ENCODE data around the gene ZBTB12. TPM values are rescaled to one million over a fixed set of nuclear protein-coding genes. Genes with fewer than 3 reads are reported as not detected.
"Not testable (repeated sequence)": the region's sequence is repeated elsewhere in the genome, so short reads cannot be mapped to it uniquely, and the experiment has no call there.

The ZBTB12 gene
- total and polyA plus RNA-seq, 4 experiments from 2014 or later, result 2.4 to 2.5 TPM; not detected in 2

DNA sequence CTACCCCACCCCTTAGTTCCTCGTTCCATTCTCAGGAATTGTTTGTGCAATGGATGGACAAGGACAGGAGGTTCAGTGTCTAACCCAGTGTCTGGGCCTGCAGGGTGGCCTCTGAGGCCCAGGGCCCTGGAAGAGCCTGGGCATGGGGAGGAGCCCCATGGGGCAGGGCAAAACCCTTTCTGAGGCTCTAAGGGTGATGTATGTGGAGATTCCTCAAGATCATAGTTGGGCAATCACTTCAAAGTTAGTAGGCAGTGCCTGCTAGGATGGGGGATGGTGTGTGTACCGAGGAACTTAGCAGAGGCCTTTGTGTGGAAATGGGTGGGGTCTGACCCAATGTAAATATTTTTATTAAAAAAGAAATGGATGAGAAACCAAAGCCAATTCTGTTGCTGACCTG is 18.9 kb upstream of the ZBTB12 start:
- H3K9me3 ChIP-seq (ENCODE audit: control insufficient read depth in 1 of 2, low read length in 2 of 2), result no peaks in the 10 kb centered on the region
- Mint-ChIP-seq H3K4me1 (no peaks in the 10 kb centered on the region), H3K9me3 (no peaks in the 10 kb centered on the region), H3K4me3 (no peak overlapping the region), H3K36me3 (no peaks in the 10 kb centered on the region), H3K27me3 (peaks cover 0 to 3% of the 10 kb centered on the region in 2 donors), H3K27ac (no peak overlapping the region)
- H3K27me3 ChIP-seq (ENCODE audit: insufficient read depth, low read length), result no peaks in the 10 kb centered on the region
- DNase-seq, result no peak
- H3K27ac ChIP-seq (ENCODE audit: low read depth, low read length), result no peak overlapping the region
- no peak overlapping the region for H3K4me3 ChIP-seq (ENCODE audit: low read length in 2 of 2)
- intact Hi-C loops (cut with micrococcal nuclease), result no loop called here
- POLR2A ChIA-PET (ENCODE audit: partially characterized antibody), result no interaction called here
- no peaks in the 10 kb centered on the region for H3K4me1 ChIP-seq (ENCODE audit: insufficient read depth, low read length)
- CTCF ChIA-PET (ENCODE audit: partially characterized antibody), result interaction anchor here (1.5 kb wide), 1 partner anchor 32 kb away, joined by 5 read pairs; no protein-coding TSS in a partner anchor
- no peaks in the 10 kb centered on the region for H3K36me3 ChIP-seq (ENCODE audit: insufficient read depth, low read length)

DNA sequence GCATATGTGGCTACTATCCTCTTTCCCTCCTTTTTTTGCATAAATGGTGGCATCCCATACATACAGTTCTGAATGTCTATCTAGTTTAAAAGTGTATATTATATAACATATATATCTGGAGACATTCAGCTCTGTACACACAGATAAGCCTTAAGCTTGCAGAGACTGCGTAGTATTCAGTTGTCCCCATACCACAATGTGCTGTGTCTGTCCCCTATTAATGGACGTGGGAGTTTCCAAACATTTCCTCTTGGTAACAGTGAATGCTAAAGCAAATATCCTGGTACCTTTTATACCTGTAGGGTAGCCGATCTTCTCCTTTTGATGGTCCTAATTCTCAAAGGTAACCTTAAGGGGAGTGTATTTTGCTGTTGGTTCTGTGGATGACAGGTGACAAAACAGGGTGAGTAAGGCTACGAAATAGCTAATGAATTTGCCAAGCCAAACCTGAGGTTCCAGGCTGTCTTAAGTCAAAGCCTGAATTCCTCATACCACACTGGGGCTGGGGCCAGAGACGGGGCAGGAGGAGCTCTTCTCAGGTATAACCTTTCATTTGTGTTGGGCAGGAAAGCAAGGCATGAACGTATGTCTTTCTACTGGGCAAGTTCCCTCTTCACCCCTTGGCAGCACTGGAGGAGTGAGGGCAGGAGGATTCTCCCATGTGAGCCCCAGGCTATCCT is 17.9 kb upstream of the ZBTB12 start:
- Histone ChIP-seq H3K9me3 (ENCODE audit: control insufficient read depth in 1 of 2, low read length in 2 of 2) (no peaks in the 10 kb centered on the region), H3K4me1 (ENCODE audit: insufficient read depth, low read length) (no peaks in the 10 kb centered on the region), H3K36me3 (ENCODE audit: insufficient read depth, low read length) (no peaks in the 10 kb centered on the region), H3K27ac (ENCODE audit: low read depth, low read length) (no peak overlapping the region), H3K4me3 (ENCODE audit: low read length in 2 of 2) (no peak overlapping the region), H3K27me3 (ENCODE audit: insufficient read depth, low read length) (no peaks in the 10 kb centered on the region)
- H3K9me3 Mint-ChIP-seq, result no peaks in the 10 kb centered on the region
- no peak overlapping the region for H3K4me3 Mint-ChIP-seq
- H3K27ac Mint-ChIP-seq, result no peak overlapping the region
- intact Hi-C loops (cut with micrococcal nuclease), result no loop called here
- ChIA-PET POLR2A (ENCODE audit: partially characterized antibody) (interaction anchor here (1.1 kb wide), 1 partner anchor 13 kb away, joined by 3 read pairs; no protein-coding TSS in a partner anchor), CTCF (ENCODE audit: partially characterized antibody) (no interaction called here)
- H3K27me3 Mint-ChIP-seq, result peaks cover 5 to 6% of the 10 kb centered on the region in 2 donors
- DNase-seq, result no peak
- peaks cover 0 to 1% (median 0%) of the 10 kb centered on the region in 4 donors for H3K4me1 Mint-ChIP-seq
- H3K36me3 Mint-ChIP-seq, result no peaks in the 10 kb centered on the region

GRCh38 chr6:31918069-31918720 is 16.3 kb upstream of the ZBTB12 start:
- Histone ChIP-seq H3K4me3 (ENCODE audit: low read length in 2 of 2) (no peak overlapping the region), H3K36me3 (ENCODE audit: insufficient read depth, low read length) (no peaks in the 10 kb centered on the region), H3K27ac (ENCODE audit: low read depth, low read length) (no peak overlapping the region), H3K27me3 (ENCODE audit: insufficient read depth, low read length) (no peaks in the 10 kb centered on the region), H3K9me3 (ENCODE audit: control insufficient read depth in 1 of 2, low read length in 2 of 2) (no peaks in the 10 kb centered on the region), H3K4me1 (ENCODE audit: insufficient read depth, low read length) (no peaks in the 10 kb centered on the region)
- Mint-ChIP-seq H3K27me3 (peaks cover 5 to 6% of the 10 kb centered on the region in 2 donors), H3K9me3 (no peaks in the 10 kb centered on the region), H3K36me3 (no peaks in the 10 kb centered on the region), H3K4me3 (no peak overlapping the region), H3K27ac (no peak overlapping the region), H3K4me1 (peaks cover 0 to 1% (median 0%) of the 10 kb centered on the region in 4 donors)
- ChIA-PET POLR2A (ENCODE audit: partially characterized antibody) (interaction anchor here (1.0 kb wide), 1 partner anchor 179 kb away, joined by 5 read pairs; no protein-coding TSS in a partner anchor), CTCF (ENCODE audit: partially characterized antibody) (no interaction called here)
- DNase-seq, result no peak
- intact Hi-C loops (cut with micrococcal nuclease), result no loop called here

GRCh38 chr6:31915756-31916155 is 13.9 kb upstream of the ZBTB12 start:
- intact Hi-C loops (cut with micrococcal nuclease), result no loop called here
- H3K27ac Mint-ChIP-seq, result no peak overlapping the region
- peaks cover 6 to 10% of the 10 kb centered on the region in 2 donors for H3K27me3 Mint-ChIP-seq

DNA sequence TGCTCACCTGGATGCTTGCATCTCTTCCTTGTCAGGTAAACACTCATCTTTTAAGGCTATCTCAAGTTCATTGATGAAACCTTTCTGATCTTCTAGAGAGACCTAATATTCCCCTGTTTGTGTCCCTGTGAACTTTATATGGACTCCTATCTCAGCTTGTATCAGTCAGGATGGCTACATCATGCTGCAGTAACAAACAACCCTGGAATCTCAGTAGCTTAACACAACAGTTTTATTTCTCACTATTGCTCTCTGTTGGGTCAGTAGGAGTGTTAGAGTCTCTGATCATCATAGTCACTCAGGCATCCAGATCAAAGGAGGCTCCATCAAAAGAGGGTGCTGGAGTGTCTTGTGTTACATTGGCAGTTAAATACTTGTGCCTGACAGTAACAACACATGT is 13.5 kb upstream of the ZBTB12 start:
- H3K27me3 Mint-ChIP-seq, result peaks cover 6 to 10% of the 10 kb centered on the region in 2 donors
- H3K27ac ChIP-seq (ENCODE audit: low read depth, low read length), result no peak overlapping the region
- no peaks in the 10 kb centered on the region for H3K9me3 ChIP-seq (ENCODE audit: control insufficient read depth in 1 of 2, low read length in 2 of 2)
- peaks cover 0 to 1% (median 0%) of the 10 kb centered on the region in 4 donors for H3K4me1 Mint-ChIP-seq
- H3K4me3 Mint-ChIP-seq, result no peak overlapping the region
- H3K9me3 Mint-ChIP-seq, result peaks cover 0 to 2% (median 0%) of the 10 kb centered on the region in 8 donors
- no peak for DNase-seq
- intact Hi-C loops (cut with micrococcal nuclease), result no loop called here
- no peaks in the 10 kb centered on the region for H3K36me3 Mint-ChIP-seq
- H3K4me3 ChIP-seq (ENCODE audit: low read length in 2 of 2), result no peak overlapping the region
- no peaks in the 10 kb centered on the region for H3K36me3 ChIP-seq (ENCODE audit: insufficient read depth, low read length)
- ChIA-PET POLR2A (ENCODE audit: partially characterized antibody) (no interaction called here), CTCF (ENCODE audit: partially characterized antibody) (interaction anchor here (1.1 kb wide), 1 partner anchor 25 kb away, joined by 3 read pairs; no protein-coding TSS in a partner anchor)
- no peak overlapping the region for H3K27ac Mint-ChIP-seq
- H3K27me3 ChIP-seq (ENCODE audit: insufficient read depth, low read length), result no peaks in the 10 kb centered on the region
- H3K4me1 ChIP-seq (ENCODE audit: insufficient read depth, low read length), result no peaks in the 10 kb centered on the region

More at GRCh38 chr6:31915756-31916155, 13.9 kb upstream of the ZBTB12 start:
- no peaks in the 10 kb centered on the region for H3K27me3 ChIP-seq (ENCODE audit: insufficient read depth, low read length)
- peaks cover 0 to 2% (median 0%) of the 10 kb centered on the region in 8 donors for H3K9me3 Mint-ChIP-seq
- H3K36me3 Mint-ChIP-seq, result no peaks in the 10 kb centered on the region
- H3K4me3 Mint-ChIP-seq, result no peak overlapping the region
- no peak for DNase-seq
- ChIA-PET POLR2A (ENCODE audit: partially characterized antibody) (no interaction called here), CTCF (ENCODE audit: partially characterized antibody) (interaction anchor here (1.1 kb wide), 1 partner anchor 25 kb away, joined by 3 read pairs; no protein-coding TSS in a partner anchor)
- no peaks in the 10 kb centered on the region for H3K36me3 ChIP-seq (ENCODE audit: insufficient read depth, low read length)
- no peaks in the 10 kb centered on the region for H3K4me1 ChIP-seq (ENCODE audit: insufficient read depth, low read length)
- peaks cover 0 to 1% (median 0%) of the 10 kb centered on the region in 4 donors for H3K4me1 Mint-ChIP-seq
- H3K27ac ChIP-seq (ENCODE audit: low read depth, low read length), result no peak overlapping the region
- no peaks in the 10 kb centered on the region for H3K9me3 ChIP-seq (ENCODE audit: control insufficient read depth in 1 of 2, low read length in 2 of 2)
- no peak overlapping the region for H3K4me3 ChIP-seq (ENCODE audit: low read length in 2 of 2)

- Histone ChIP-seq H3K9me3 (ENCODE audit: control insufficient read depth in 1 of 2, low read length in 2 of 2) (no peaks in the 10 kb centered on the region), H3K4me3 (ENCODE audit: low read length in 2 of 2) (no peak overlapping the region), H3K27ac (ENCODE audit: low read depth, low read length) (no peak overlapping the region), H3K27me3 (ENCODE audit: insufficient read depth, low read length) (no peaks in the 10 kb centered on the region), H3K36me3 (ENCODE audit: insufficient read depth, low read length) (no peaks in the 10 kb centered on the region), H3K4me1 (ENCODE audit: insufficient read depth, low read length) (no peaks in the 10 kb centered on the region)
- Mint-ChIP-seq H3K4me3 (no peak overlapping the region), H3K4me1 (peaks cover 0 to 1% (median 0%) of the 10 kb centered on the region in 4 donors), H3K9me3 (peaks cover 0 to 2% (median 0%) of the 10 kb centered on the region in 8 donors), H3K36me3 (no peaks in the 10 kb centered on the region), H3K27me3 (peaks cover 6 to 14% of the 10 kb centered on the region in 2 donors), H3K27ac (no peak overlapping the region)
- DNase-seq, result no peak
- ChIA-PET CTCF (ENCODE audit: partially characterized antibody) (no interaction called here), POLR2A (ENCODE audit: partially characterized antibody) (no interaction called here)
- intact Hi-C loops (cut with micrococcal nuclease), result no loop called here
Observed at GRCh38 chr6:31911826-31912585, 10.1 kb upstream of the ZBTB12 start.

GRCh38 chr6:31909298-31909697 is 7.4 kb upstream of the ZBTB12 start:
- H3K27me3 Mint-ChIP-seq, result peaks cover 0 to 11% of the 10 kb centered on the region in 2 donors
- intact Hi-C loops (cut with micrococcal nuclease); DNase-seq; H3K27me3 ChIP-seq (ENCODE audit: insufficient read depth, low read length); H3K36me3 ChIP-seq (ENCODE audit: insufficient read depth, low read length); H3K9me3 Mint-ChIP-seq; H3K4me3 Mint-ChIP-seq; H3K9me3 ChIP-seq (ENCODE audit: control insufficient read depth in 1 of 2, low read length in 2 of 2); H3K4me1 Mint-ChIP-seq; H3K4me1 ChIP-seq (ENCODE audit: insufficient read depth, low read length); H3K27ac ChIP-seq (ENCODE audit: low read depth, low read length); H3K36me3 Mint-ChIP-seq; H3K27ac Mint-ChIP-seq; POLR2A ChIA-PET (ENCODE audit: partially characterized antibody); H3K4me3 ChIP-seq (ENCODE audit: low read length in 2 of 2); CTCF ChIA-PET (ENCODE audit: partially characterized antibody): not testable (repeated sequence)
